ENCODE measurements around the gene GREB1L. TPM values are rescaled to one million over a fixed set of nuclear protein-coding genes. Genes with fewer than 3 reads are reported as not detected.

GREB1L gene
- polyA plus RNA-seq, 1 of the 3 experiments (the other 2 are of a cell fraction) = under 0.01 TPM

DNA sequence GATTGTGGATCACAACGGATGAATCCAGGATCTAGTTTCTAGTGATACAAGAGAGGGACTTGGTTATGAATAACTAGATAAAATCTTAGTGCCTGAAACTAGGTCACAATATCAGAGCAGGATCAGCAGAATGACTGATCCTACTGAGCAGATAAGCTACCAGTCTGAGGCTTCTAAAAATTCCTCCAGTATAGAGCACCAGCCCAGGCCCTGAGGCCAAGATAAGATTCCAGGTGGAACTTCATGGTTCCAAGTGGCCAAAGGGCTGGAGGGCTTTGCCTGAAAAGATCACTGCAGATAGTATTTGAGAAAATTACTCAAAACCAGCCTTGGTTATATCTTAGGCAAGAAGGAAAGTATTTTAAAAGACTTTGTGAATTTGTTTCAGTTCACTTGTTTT, 162.4 kb downstream of the GREB1L start:
- POLR2A ChIA-PET = no interaction called here
- H4K20me1 ChIP-seq (ENCODE audit: insufficient read depth) = no peaks in the 10 kb centered on the region
- no peak for DNase-seq

More for the DNA sequence above, 162.4 kb downstream of the GREB1L start:
- Histone ChIP-seq H3K9me2 (no peaks in the 10 kb centered on the region), H3K4me2 (no peak overlapping the region), H3K4me3 (ENCODE audit: low read depth in 2 of 2, low read length in 1 of 2) (no peak overlapping the region), H3K27me3 (ENCODE audit: insufficient read depth) (peaks cover 10% of the 10 kb centered on the region; the same call in 1 of the 2 replicates), H3K4me1 (ENCODE audit: control insufficient read depth in 1 of 2, insufficient read depth in 2 of 2, low read depth in 1 of 2, low read length in 1 of 2) (no peaks in the 10 kb centered on the region), H3K9me3 (no peaks in the 10 kb centered on the region), H3K36me3 (replicated peaks in 1 of 2; ENCODE audit: control insufficient read depth in 1 of 2, insufficient read depth in 2 of 2, low read length in 1 of 2) (no peaks in the 10 kb centered on the region), H3F3A (replicated peaks; ENCODE audit: insufficient read depth) (no peaks in the 10 kb centered on the region), H2AFZ (ENCODE audit: low read depth) (no peak overlapping the region), H3K27ac (ENCODE audit: low read depth in 2 of 2, low read length in 1 of 2) (no peak overlapping the region), H3K9ac (no peak overlapping the region), H3K79me2 (ENCODE audit: insufficient read depth) (no peaks in the 10 kb centered on the region)
- TF ChIP-seq FOXJ3 (CRISPR knock-in tag; IDR thresholded peaks at IDR 0.05) (no peak), TAF1 (IDR thresholded peaks at IDR 0.05; ENCODE audit: borderline replicate concordance, low read depth, low read length) (no peak), FOSL2 (IDR thresholded peaks at IDR 0.05; ENCODE audit: borderline replicate concordance, low read depth) (no peak), GATA2 (CRISPR knock-in tag; IDR thresholded peaks at IDR 0.05) (no peak), NFIC (IDR thresholded peaks at IDR 0.05; ENCODE audit: borderline replicate concordance) (no peak), TCF12 (IDR thresholded peaks at IDR 0.05) (no peak), GABPA (IDR thresholded peaks at IDR 0.05; ENCODE audit: low read depth) (no peak), EP300 (IDR thresholded peaks at IDR 0.05; ENCODE audit: borderline replicate concordance in 1 of 2, low read depth in 1 of 2, low read length in 1 of 2) (no peak), POLR2AphosphoS5 (IDR thresholded peaks at IDR 0.05; ENCODE audit: low read depth, low read length) (no peak), SIN3A (IDR thresholded peaks at IDR 0.05; ENCODE audit: borderline replicate concordance, low read depth, low read length) (no peak)
- TF ChIP-seq, protein P1, sequence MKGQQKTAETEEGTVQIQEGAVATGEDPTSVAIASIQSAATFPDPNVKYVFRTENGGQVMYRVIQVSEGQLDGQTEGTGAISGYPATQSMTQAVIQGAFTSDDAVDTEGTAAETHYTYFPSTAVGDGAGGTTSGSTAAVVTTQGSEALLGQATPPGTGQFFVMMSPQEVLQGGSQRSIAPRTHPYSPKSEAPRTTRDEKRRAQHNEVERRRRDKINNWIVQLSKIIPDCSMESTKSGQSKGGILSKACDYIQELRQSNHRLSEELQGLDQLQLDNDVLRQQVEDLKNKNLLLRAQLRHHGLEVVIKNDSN (IDR thresholded peaks at IDR 0.05; ENCODE audit: borderline replicate concordance, low read depth) = no peak
- TF ChIP-seq, protein P2, sequence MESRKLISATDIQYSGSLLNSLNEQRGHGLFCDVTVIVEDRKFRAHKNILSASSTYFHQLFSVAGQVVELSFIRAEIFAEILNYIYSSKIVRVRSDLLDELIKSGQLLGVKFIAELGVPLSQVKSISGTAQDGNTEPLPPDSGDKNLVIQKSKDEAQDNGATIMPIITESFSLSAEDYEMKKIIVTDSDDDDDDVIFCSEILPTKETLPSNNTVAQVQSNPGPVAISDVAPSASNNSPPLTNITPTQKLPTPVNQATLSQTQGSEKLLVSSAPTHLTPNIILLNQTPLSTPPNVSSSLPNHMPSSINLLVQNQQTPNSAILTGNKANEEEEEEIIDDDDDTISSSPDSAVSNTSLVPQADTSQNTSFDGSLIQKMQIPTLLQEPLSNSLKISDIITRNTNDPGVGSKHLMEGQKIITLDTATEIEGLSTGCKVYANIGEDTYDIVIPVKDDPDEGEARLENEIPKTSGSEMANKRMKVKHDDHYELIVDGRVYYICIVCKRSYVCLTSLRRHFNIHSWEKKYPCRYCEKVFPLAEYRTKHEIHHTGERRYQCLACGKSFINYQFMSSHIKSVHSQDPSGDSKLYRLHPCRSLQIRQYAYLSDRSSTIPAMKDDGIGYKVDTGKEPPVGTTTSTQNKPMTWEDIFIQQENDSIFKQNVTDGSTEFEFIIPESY (IDR thresholded peaks at IDR 0.05; ENCODE audit: borderline replicate concordance, low read depth) = no peak
- TF ChIP-seq, protein P3, sequence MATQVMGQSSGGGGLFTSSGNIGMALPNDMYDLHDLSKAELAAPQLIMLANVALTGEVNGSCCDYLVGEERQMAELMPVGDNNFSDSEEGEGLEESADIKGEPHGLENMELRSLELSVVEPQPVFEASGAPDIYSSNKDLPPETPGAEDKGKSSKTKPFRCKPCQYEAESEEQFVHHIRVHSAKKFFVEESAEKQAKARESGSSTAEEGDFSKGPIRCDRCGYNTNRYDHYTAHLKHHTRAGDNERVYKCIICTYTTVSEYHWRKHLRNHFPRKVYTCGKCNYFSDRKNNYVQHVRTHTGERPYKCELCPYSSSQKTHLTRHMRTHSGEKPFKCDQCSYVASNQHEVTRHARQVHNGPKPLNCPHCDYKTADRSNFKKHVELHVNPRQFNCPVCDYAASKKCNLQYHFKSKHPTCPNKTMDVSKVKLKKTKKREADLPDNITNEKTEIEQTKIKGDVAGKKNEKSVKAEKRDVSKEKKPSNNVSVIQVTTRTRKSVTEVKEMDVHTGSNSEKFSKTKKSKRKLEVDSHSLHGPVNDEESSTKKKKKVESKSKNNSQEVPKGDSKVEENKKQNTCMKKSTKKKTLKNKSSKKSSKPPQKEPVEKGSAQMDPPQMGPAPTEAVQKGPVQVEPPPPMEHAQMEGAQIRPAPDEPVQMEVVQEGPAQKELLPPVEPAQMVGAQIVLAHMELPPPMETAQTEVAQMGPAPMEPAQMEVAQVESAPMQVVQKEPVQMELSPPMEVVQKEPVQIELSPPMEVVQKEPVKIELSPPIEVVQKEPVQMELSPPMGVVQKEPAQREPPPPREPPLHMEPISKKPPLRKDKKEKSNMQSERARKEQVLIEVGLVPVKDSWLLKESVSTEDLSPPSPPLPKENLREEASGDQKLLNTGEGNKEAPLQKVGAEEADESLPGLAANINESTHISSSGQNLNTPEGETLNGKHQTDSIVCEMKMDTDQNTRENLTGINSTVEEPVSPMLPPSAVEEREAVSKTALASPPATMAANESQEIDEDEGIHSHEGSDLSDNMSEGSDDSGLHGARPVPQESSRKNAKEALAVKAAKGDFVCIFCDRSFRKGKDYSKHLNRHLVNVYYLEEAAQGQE (IDR thresholded peaks at IDR 0.05; ENCODE audit: low read depth, low read length) = no peak
- WGBS (ENCODE audit: low lambda C conversion rate) = 19% methylated on average over 1 of the region's 1 CpG
- CTCF ChIA-PET = no interaction called here

All from SK-N-SH (cell line).